Loucy (cell line): ENCODE results near the gene TAF3.
A peak's percentile ranks its signal among the peaks of the same experiment; 100 is the strongest.
"Not testable (repeated sequence)": the region's sequence is repeated elsewhere in the genome, so short reads cannot be mapped to it uniquely, and the experiment has no call there.

Experiments used
- H2AFZ ChIP-seq: fragments of 200-600 bp; sonication (generic); 2 replicates; pipeline ENCODE4 v1.6.0; 2016; ENCODE audit warnings: antibody characterized with exemption, mild to moderate bottlenecking, low read length, moderate library complexity
- H3F3A ChIP-seq: fragments of 200-600 bp; 2 replicates; pipeline ENCODE4 v1.6.0; 2016; ENCODE audit warnings: antibody characterized with exemption, low read depth, mild to moderate bottlenecking
- H3K27me3 ChIP-seq: fragments of 200-600 bp; sonication (generic); 2 replicates; pipeline ENCODE4 v1.6.1; 2014; ENCODE audit warnings: low read length, mild to moderate bottlenecking; ENCODE audit not compliant: insufficient read depth, poor library complexity, severe bottlenecking
- H3K36me3 ChIP-seq: fragments of 200-600 bp; sonication (generic); 2 replicates; pipeline ENCODE4 v1.6.1; 2016; ENCODE audit warnings: low read length; ENCODE audit not compliant: insufficient read depth
- H3K4me1 ChIP-seq: fragments of 200-600 bp; sonication (generic); 2 replicates; pipeline ENCODE4 v1.5.1; 2014; ENCODE audit warnings: low read length, mild to moderate bottlenecking; ENCODE audit not compliant: insufficient read depth, poor library complexity, severe bottlenecking
- H3K4me2 ChIP-seq: fragments of 200-600 bp; sonication (generic); 2 replicates; pipeline ENCODE4 v1.6.0; 2014; ENCODE audit warnings: antibody characterized with exemption, low read length, low read depth, mild to moderate bottlenecking; ENCODE audit not compliant: poor library complexity, severe bottlenecking
- H3K4me3 ChIP-seq: fragments of 200-600 bp; sonication (generic); 2 replicates; pipeline ENCODE4 v1.5.1; 2014; ENCODE audit warnings: low read length, mild to moderate bottlenecking, mixed read lengths; ENCODE audit not compliant: poor library complexity, severe bottlenecking
- H3K79me2 ChIP-seq: fragments of 200-600 bp; sonication (generic); 2 replicates; pipeline ENCODE4 v1.6.1; 2014; ENCODE audit warnings: low read length; ENCODE audit not compliant: insufficient read depth
- H3K9ac ChIP-seq: fragments of 200-600 bp; sonication (generic); 2 replicates; pipeline ENCODE4 v1.6.0; 2014; ENCODE audit warnings: mild to moderate bottlenecking, low read depth, low read length, moderate library complexity; ENCODE audit not compliant: poor library complexity, severe bottlenecking
- H3K9me2 ChIP-seq: fragments of 200-600 bp; sonication (generic); replicated peaks from 2 replicates; pipeline ENCODE4 v1.6.1; 2016; ENCODE audit warnings: low read depth, low read length, mixed read lengths
- H3K9me3 ChIP-seq: fragments of 200-600 bp; sonication (generic); 2 replicates; pipeline ENCODE4 v1.6.1; 2014; ENCODE audit warnings: mild to moderate bottlenecking, antibody characterized with exemption, low read length, low read depth; ENCODE audit not compliant: insufficient read depth
- H4K20me1 ChIP-seq: fragments of 200-600 bp; sonication (generic); 2 replicates; pipeline ENCODE4 v1.6.0; 2014; ENCODE audit warnings: antibody characterized with exemption, low read length, mild to moderate bottlenecking; ENCODE audit not compliant: insufficient read depth, poor library complexity, severe bottlenecking
- EZH2phosphoT487 ChIP-seq: fragments of 200-600 bp; IDR thresholded peaks from 2 replicates; pipeline ENCODE4 v1.6.1; 2018; ENCODE audit warnings: antibody characterized with exemption, mild to moderate bottlenecking, moderate library complexity, borderline replicate concordance
- TF ChIP-seq, protein P1 (sequence below): fragments of 200-600 bp; sonication (generic); conservative IDR thresholded peaks from 2 replicates; pipeline ENCODE4 v1.5.1; 2014; ENCODE audit warnings: mild to moderate bottlenecking, antibody characterized with exemption, low read length

TAF3 gene

DNA sequence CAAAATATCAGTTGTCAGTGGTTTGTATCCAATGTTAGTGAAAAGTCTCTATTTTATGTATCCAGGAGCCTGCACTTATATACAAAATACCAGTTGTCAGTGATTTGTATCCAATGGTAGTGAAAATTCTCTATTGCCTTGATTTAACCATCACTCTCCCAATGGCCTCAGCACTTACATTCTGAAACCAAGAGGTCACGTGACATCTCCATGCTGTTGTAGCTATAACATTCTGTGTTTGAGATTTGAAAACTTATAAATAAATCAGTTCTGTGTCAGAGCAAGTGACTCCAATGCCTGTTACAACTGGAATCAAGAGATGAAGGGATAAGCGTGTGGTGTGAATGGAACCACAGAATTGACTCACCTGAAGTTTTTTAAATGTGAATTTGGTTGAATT, 205.5 kb downstream of the TAF3 start:
- H3K9ac ChIP-seq = no peak overlapping the region
- TF ChIP-seq EZH2phosphoT487 = no peak
- TF ChIP-seq, protein P1, sequence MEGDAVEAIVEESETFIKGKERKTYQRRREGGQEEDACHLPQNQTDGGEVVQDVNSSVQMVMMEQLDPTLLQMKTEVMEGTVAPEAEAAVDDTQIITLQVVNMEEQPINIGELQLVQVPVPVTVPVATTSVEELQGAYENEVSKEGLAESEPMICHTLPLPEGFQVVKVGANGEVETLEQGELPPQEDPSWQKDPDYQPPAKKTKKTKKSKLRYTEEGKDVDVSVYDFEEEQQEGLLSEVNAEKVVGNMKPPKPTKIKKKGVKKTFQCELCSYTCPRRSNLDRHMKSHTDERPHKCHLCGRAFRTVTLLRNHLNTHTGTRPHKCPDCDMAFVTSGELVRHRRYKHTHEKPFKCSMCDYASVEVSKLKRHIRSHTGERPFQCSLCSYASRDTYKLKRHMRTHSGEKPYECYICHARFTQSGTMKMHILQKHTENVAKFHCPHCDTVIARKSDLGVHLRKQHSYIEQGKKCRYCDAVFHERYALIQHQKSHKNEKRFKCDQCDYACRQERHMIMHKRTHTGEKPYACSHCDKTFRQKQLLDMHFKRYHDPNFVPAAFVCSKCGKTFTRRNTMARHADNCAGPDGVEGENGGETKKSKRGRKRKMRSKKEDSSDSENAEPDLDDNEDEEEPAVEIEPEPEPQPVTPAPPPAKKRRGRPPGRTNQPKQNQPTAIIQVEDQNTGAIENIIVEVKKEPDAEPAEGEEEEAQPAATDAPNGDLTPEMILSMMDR = no peak
- H3K79me2 ChIP-seq = no peaks in the 10 kb centered on the region
- no peaks in the 10 kb centered on the region for H3K27me3 ChIP-seq
- H4K20me1 ChIP-seq = no peaks in the 10 kb centered on the region
- H3K9me2 ChIP-seq = no peaks in the 10 kb centered on the region
- H3K9me3 ChIP-seq = no peaks in the 10 kb centered on the region
- no peaks in the 10 kb centered on the region for H3K36me3 ChIP-seq
- no peaks in the 10 kb centered on the region for H3K4me1 ChIP-seq
- no peak overlapping the region for H3K4me2 ChIP-seq
- no peaks in the 10 kb centered on the region for H3F3A ChIP-seq
- H2AFZ ChIP-seq = no peak overlapping the region
- no peak overlapping the region for H3K4me3 ChIP-seq

DNA sequence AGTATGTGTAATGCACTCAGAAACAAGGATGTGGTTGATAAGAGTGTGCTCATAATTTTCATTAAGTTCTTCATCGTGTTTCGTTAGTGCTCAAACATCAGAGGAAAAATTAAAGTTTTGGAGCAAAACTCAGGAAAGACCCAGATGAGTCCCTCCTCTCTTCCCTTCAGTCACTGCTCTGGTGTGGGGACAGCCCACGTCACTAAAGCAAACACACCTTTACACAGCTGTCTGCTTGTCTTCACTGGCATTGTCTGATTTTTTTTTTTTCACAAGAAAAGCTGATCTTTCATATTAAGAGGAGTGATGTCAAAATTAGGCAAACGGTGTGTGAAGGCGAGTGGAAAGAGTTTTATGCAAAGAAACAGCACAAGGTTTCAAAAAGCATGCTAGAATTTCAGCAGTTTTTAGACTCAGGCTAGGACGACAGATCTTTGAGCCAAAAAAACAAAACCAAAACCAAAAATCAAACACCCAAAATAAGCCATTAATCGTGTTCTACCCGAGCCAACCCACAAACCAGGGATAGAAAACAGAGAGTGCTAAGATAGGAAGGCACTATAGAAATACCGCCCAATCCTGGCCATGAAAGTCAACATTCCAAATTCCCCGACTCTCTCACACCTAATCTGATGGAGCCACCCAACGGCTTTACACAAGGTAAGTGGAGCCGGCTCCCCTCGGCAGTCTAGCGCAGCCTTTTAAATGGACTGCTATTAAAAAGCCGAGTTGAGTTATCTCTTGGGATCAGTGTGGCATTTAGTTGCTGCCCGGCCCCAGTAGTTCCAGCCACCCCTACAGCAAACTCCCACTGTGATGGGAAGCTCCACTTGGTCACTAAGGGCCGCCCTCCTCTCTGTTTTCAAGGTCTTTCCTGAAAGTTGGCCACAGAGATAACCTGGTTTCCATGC, 208.3 kb downstream of the TAF3 start:
- Histone ChIP-seq H3K4me1 (no peaks in the 10 kb centered on the region), H2AFZ (no peak overlapping the region), H3K4me3 (no peak overlapping the region), H3K9me2 (no peaks in the 10 kb centered on the region), H3K9ac (no peak overlapping the region), H3K9me3 (no peaks in the 10 kb centered on the region), H3K36me3 (no peaks in the 10 kb centered on the region), H3F3A (no peaks in the 10 kb centered on the region), H3K79me2 (no peaks in the 10 kb centered on the region), H4K20me1 (no peaks in the 10 kb centered on the region), H3K4me2 (peak overlapping the region; percentile 19), H3K27me3 (no peaks in the 10 kb centered on the region)
- no peak for TF ChIP-seq EZH2phosphoT487
- TF ChIP-seq, protein P1 = no peak

DNA sequence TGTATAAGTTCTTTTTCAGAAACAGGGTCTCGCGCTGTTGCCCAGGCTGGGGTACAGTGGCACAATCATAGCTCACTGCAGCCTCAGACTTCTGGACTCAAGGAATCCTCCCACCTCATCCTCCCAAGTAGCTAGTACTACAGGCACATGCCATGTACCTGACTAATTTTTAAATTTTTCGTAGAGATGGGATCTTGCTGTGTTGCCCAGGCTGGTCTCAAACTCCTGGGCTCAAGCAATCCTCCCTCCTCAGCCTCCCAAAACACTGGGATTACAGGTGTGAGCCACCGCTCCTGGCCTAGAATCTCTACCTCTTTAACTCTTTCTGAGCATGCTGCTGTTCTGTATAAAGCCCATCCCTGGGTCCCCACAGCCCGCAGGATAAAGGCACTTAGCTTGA, 212.9 kb downstream of the TAF3 start:
- not testable (repeated sequence) for H3K27me3 ChIP-seq, H3K4me1 ChIP-seq, H3K9ac ChIP-seq, H3K9me3 ChIP-seq, H4K20me1 ChIP-seq, H3K4me3 ChIP-seq, H3K4me2 ChIP-seq, H3K9me2 ChIP-seq, H3K36me3 ChIP-seq, H2AFZ ChIP-seq, H3F3A ChIP-seq, H3K79me2 ChIP-seq

DNA sequence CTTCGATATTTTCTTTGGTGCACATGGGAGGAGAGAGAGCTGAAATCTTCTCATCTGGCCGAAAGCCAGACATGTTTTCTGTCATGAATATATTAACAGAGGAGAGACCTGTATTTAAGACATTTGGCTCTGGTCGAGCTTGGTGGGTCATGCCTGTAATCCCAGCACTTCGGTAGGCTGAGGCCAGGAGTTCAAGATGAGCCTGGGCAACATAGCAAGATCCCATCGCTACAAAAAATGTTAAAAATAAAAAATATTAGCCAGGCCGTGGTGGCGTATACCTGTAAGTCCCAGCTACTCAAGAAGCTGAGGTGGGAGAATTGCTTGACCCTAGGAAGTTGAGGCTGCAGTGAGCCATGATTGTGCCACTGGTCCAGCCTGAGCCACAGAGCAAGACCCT, 214.3 kb downstream of the TAF3 start:
- Histone ChIP-seq H3K79me2 (no peaks in the 10 kb centered on the region), H2AFZ (no peak overlapping the region), H3F3A (no peaks in the 10 kb centered on the region), H3K27me3 (no peaks in the 10 kb centered on the region), H3K9me2 (no peaks in the 10 kb centered on the region), H3K4me3 (no peak overlapping the region), H3K4me2 (no peak overlapping the region), H3K9ac (no peak overlapping the region), H4K20me1 (no peaks in the 10 kb centered on the region), H3K9me3 (no peaks in the 10 kb centered on the region), H3K4me1 (no peaks in the 10 kb centered on the region), H3K36me3 (no peaks in the 10 kb centered on the region)
- no peak for TF ChIP-seq EZH2phosphoT487
- TF ChIP-seq, protein P1 = no peak
